ENCODE data around the gene MSLN.
A peak's percentile ranks its signal among the peaks of the same experiment; 100 is the strongest.
"Not testable (repeated sequence)": the region's sequence is repeated elsewhere in the genome, so short reads cannot be mapped to it uniquely, and the experiment has no call there.

MSLN gene

DNA sequence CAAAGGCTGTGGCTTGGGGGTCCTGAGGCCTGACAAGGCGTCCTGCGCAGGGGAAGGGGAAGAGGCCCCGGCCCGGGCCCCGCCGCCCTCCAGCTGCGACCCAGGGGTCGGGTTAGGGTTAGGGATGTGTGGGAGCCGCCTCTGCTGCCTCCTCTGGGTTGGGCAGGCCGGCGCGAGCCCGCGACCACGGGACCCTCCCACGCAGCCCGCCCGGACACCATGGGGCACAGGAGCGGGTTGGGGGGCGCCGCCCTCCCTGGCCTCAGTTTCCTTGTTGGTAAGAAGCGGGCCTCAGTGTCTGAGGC lies 20.1 kb upstream of the MSLN start:
- Histone ChIP-seq H3K4me3 (ENCODE audit: low read depth, low read length, poor library complexity, severe bottlenecking) (peak overlapping the region; percentile 84), H3K9me2 (ENCODE audit: low read depth, low read length) (no peaks in the 10 kb centered on the region), H3K27me3 (ENCODE audit: insufficient read depth, low read length) (no peaks in the 10 kb centered on the region), H3K4me1 (ENCODE audit: insufficient read depth, low read length, severe bottlenecking) (peaks cover 48% of the 10 kb centered on the region), H3F3A (ENCODE audit: insufficient read depth, low read length) (no peaks in the 10 kb centered on the region), H3K36me3 (ENCODE audit: insufficient read depth, low read length) (peaks cover 16% of the 10 kb centered on the region), H3K9me3 (ENCODE audit: low read length) (no peaks in the 10 kb centered on the region), H2AFZ (ENCODE audit: low read length) (no peak overlapping the region), H3K27ac (ENCODE audit: low read depth, low read length, poor library complexity, severe bottlenecking) (peak overlapping the region; percentile 97), H3K4me2 (ENCODE audit: low read length) (peak overlapping the region; percentile 83), H3K9ac (ENCODE audit: low read length) (peak overlapping the region; percentile 84), H4K20me1 (ENCODE audit: insufficient read depth, low read length) (no peaks in the 10 kb centered on the region), H3K79me2 (ENCODE audit: insufficient read depth, low read length) (no peaks in the 10 kb centered on the region)
- no peak for TF ChIP-seq EZH2 (IDR thresholded peaks at IDR 0.05; ENCODE audit: borderline replicate concordance, low read length)
- TF ChIP-seq, protein P1, sequence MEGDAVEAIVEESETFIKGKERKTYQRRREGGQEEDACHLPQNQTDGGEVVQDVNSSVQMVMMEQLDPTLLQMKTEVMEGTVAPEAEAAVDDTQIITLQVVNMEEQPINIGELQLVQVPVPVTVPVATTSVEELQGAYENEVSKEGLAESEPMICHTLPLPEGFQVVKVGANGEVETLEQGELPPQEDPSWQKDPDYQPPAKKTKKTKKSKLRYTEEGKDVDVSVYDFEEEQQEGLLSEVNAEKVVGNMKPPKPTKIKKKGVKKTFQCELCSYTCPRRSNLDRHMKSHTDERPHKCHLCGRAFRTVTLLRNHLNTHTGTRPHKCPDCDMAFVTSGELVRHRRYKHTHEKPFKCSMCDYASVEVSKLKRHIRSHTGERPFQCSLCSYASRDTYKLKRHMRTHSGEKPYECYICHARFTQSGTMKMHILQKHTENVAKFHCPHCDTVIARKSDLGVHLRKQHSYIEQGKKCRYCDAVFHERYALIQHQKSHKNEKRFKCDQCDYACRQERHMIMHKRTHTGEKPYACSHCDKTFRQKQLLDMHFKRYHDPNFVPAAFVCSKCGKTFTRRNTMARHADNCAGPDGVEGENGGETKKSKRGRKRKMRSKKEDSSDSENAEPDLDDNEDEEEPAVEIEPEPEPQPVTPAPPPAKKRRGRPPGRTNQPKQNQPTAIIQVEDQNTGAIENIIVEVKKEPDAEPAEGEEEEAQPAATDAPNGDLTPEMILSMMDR (IDR thresholded peaks at IDR 0.05; ENCODE audit: low read length) = no peak

DNA sequence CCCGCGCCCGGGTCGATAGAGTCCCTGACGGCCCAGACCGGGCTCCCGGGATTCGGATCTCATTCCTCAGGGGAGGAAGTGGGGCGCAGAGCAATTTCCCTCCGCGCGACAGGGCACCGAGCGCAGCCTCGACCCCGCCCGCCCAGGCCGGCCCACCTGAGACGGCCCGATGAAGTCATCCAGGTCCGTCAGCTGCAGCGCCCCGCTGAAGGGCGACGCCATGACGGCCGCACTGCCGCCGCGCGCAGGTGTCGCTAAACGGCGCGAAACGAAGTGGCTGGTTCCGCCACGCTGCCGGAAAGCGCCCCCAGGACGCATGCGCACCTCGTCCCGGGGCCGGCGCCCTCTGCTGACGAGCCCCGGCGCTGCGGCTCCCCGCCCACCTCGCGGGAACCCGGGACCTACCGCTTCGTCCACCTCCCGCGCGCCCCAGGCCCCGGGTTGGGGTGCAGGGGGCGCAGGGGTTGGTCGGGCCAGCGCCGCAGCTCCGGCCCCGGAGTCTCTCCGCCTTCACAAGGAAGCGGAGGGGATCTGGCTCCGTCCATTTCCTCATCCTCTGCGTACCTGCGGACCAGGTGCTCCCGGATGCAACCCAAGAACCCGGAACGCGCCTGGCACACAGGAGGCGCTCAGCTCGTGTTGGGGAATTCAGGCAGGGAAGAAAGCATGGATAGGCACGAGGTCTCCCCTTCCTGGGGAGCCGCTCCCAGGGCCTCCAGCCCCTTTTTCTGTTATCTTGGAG lies 19.6 kb upstream of the MSLN start, which contains the start of gene CIAO3:
CIAO3 (minus strand) TSS at position 234 of the 742 bp plus-strand sequence; CDS start at position 222, 12 bp downstream.
- H2AFZ ChIP-seq (ENCODE audit: low read length) = no peak within 1 kb of the TSS

DNA sequence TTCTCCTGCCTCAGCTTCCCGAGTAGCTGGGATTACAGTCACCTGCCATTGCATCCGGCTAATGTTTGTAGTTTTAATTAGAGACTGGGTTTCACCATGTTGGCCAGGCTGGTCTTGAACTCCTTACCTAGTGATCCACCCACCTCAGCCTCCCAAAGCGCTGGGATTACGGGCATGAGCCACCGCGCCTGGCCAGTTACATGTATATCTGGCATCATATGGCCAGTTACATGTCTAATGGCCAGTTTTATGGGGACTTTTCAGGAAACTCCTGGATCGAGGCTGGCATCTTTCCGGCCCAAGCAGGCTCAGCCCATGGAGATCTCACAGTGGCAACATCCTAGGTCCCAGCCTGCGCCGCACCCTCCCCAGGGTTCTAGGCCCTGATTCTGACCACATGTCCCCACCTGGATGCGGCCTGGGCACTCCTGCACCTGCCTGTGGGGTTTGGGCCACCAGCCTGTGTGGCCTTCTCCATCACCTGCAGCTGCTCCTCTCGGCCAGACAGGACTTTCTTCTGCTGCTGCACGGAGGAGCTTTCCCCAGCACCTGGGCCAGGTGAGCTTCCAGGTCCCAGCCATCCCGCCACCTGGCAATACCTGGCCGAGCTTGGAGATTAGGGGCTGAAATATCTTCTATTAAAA lies 18.4 kb upstream of the MSLN start:
- Histone ChIP-seq H4K20me1 (ENCODE audit: insufficient read depth, low read length) (no peaks in the 10 kb centered on the region), H3K27me3 (ENCODE audit: insufficient read depth, low read length) (no peaks in the 10 kb centered on the region), H3K27ac (ENCODE audit: low read depth, low read length, poor library complexity, severe bottlenecking) (no peak overlapping the region), H3K4me2 (ENCODE audit: low read length) (no peak overlapping the region), H3K9ac (ENCODE audit: low read length) (no peak overlapping the region), H3K4me3 (ENCODE audit: low read depth, low read length, poor library complexity, severe bottlenecking) (no peak overlapping the region), H3K9me3 (ENCODE audit: low read length) (no peaks in the 10 kb centered on the region), H3K79me2 (ENCODE audit: insufficient read depth, low read length) (no peaks in the 10 kb centered on the region), H3K9me2 (ENCODE audit: low read depth, low read length) (no peaks in the 10 kb centered on the region), H3K4me1 (ENCODE audit: insufficient read depth, low read length, severe bottlenecking) (peaks cover 35% of the 10 kb centered on the region), H2AFZ (ENCODE audit: low read length) (no peak overlapping the region), H3F3A (ENCODE audit: insufficient read depth, low read length) (no peaks in the 10 kb centered on the region), H3K36me3 (ENCODE audit: insufficient read depth, low read length) (peaks cover under 1% of the 10 kb centered on the region)
- no peak for TF ChIP-seq EZH2 (IDR thresholded peaks at IDR 0.05; ENCODE audit: borderline replicate concordance, low read length)
- TF ChIP-seq, protein P1 (IDR thresholded peaks at IDR 0.05; ENCODE audit: low read length) = no peak

More for the DNA sequence above, 19.6 kb upstream of the MSLN start, which contains the start of gene CIAO3:
- Histone ChIP-seq H4K20me1 (ENCODE audit: insufficient read depth, low read length) (no peaks in the 10 kb centered on the region), H3K27me3 (ENCODE audit: insufficient read depth, low read length) (no peaks in the 10 kb centered on the region), H3K36me3 (ENCODE audit: insufficient read depth, low read length) (peaks cover 11% of the 10 kb centered on the region), H3K9me3 (ENCODE audit: low read length) (no peaks in the 10 kb centered on the region), H3K4me1 (ENCODE audit: insufficient read depth, low read length, severe bottlenecking) (peaks cover 46% of the 10 kb centered on the region), H3K79me2 (ENCODE audit: insufficient read depth, low read length) (no peaks in the 10 kb centered on the region), H3K27ac (ENCODE audit: low read depth, low read length, poor library complexity, severe bottlenecking) (peak within 1 kb of the TSS; percentile 97), H3K9ac (ENCODE audit: low read length) (peak within 1 kb of the TSS; percentile 84), H3K4me2 (ENCODE audit: low read length) (peak within 1 kb of the TSS; percentile 83), H3F3A (ENCODE audit: insufficient read depth, low read length) (no peaks in the 10 kb centered on the region), H3K4me3 (ENCODE audit: low read depth, low read length, poor library complexity, severe bottlenecking) (peak within 1 kb of the TSS; percentile 84), H3K9me2 (ENCODE audit: low read depth, low read length) (no peaks in the 10 kb centered on the region)
- no peak for TF ChIP-seq EZH2 (IDR thresholded peaks at IDR 0.05; ENCODE audit: borderline replicate concordance, low read length)
- TF ChIP-seq, protein P1 (IDR thresholded peaks at IDR 0.05; ENCODE audit: low read length) = peak; percentile 89

DNA sequence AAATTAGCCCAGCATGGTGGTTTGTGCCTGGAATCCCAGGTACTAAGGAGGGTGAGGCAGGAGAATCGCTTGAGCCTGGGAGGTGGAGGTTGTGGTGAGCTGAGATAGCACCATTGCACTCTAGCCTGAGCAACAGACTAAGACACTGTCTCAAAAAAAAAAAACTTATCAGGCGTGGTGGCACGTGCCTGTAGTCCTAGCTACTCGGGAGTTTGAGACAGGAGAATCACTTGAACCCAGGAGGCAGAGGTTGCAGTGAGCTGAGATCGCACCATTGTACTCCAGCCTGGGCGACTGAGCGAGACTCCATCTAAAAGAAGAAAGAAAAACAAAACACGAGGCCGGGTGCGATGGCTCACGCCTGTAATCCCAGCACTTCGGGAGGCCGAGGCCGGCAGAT lies 17.6 kb upstream of the MSLN start:
- not testable (repeated sequence) for H3K4me2 ChIP-seq (ENCODE audit: low read length); H3K79me2 ChIP-seq (ENCODE audit: insufficient read depth, low read length); H3F3A ChIP-seq (ENCODE audit: insufficient read depth, low read length); H3K27ac ChIP-seq (ENCODE audit: low read depth, low read length, poor library complexity, severe bottlenecking); H3K36me3 ChIP-seq (ENCODE audit: insufficient read depth, low read length); H3K9ac ChIP-seq (ENCODE audit: low read length); H3K9me2 ChIP-seq (ENCODE audit: low read depth, low read length); H3K4me3 ChIP-seq (ENCODE audit: low read depth, low read length, poor library complexity, severe bottlenecking); H2AFZ ChIP-seq (ENCODE audit: low read length); H3K9me3 ChIP-seq (ENCODE audit: low read length); H4K20me1 ChIP-seq (ENCODE audit: insufficient read depth, low read length); H3K27me3 ChIP-seq (ENCODE audit: insufficient read depth, low read length)
- H3K4me1 ChIP-seq (ENCODE audit: insufficient read depth, low read length, severe bottlenecking) = peaks cover 27% of the 10 kb centered on the region

Measured in OCI-LY1 (cell line).